ENCODE data around the gene DDX6.
"Not testable (repeated sequence)": the region's sequence is repeated elsewhere in the genome, so short reads cannot be mapped to it uniquely, and the experiment has no call there.

Gene DDX6

GRCh38 chr11:118790357-118791110, 430 bp downstream of the DDX6 start:
- DNase-seq: peak; percentile 67

GRCh38 chr11:118789501-118790356, 1.2 kb downstream of the DDX6 start:
- DNase-seq: peak; percentile 23

- DNase-seq: no peak
Observed at GRCh38 chr11:118786657-118787056, 4.3 kb downstream of the DDX6 start.

GRCh38 chr11:118785362-118785761, 5.6 kb downstream of the DDX6 start:
- no peak for DNase-seq

GRCh38 chr11:118783724-118784495, 7.1 kb downstream of the DDX6 start:
- no peak for DNase-seq

GRCh38 chr11:118783324-118783723, 7.6 kb downstream of the DDX6 start:
- not testable (repeated sequence) for DNase-seq

GRCh38 chr11:118778898-118779297, 12.1 kb downstream of the DDX6 start:
- DNase-seq: no peak

GRCh38 chr11:118774032-118774431, 16.9 kb downstream of the DDX6 start:
- DNase-seq: no peak

GRCh38 chr11:118771547-118772288, 19.2 kb downstream of the DDX6 start:
- DNase-seq: no peak

GRCh38 chr11:118768690-118769089, 22.3 kb downstream of the DDX6 start:
- no peak for DNase-seq

- no peak for DNase-seq
Observed at GRCh38 chr11:118766035-118766434, 24.9 kb downstream of the DDX6 start.

- DNase-seq: not testable (repeated sequence)
Observed at GRCh38 chr11:118765095-118765691, 25.8 kb downstream of the DDX6 start.

GRCh38 chr11:118763041-118763440, 27.9 kb downstream of the DDX6 start:
- no peak for DNase-seq

- DNase-seq: not testable (repeated sequence)
Observed at GRCh38 chr11:118761981-118762380, 29.0 kb downstream of the DDX6 start.

- DNase-seq: no peak
Observed at GRCh38 chr11:118757876-118758399, 33.0 kb downstream of the DDX6 start.

GRCh38 chr11:118752654-118753053, 38.3 kb downstream of the DDX6 start:
- DNase-seq: no peak

GRCh38 chr11:118749429-118749828, 41.5 kb downstream of the DDX6 start:
- no peak for DNase-seq

GRCh38 chr11:118748056-118748455, 42.9 kb downstream of the DDX6 start:
- no peak for DNase-seq

- DNase-seq: no peak
Observed at GRCh38 chr11:118746988-118747585, 43.9 kb downstream of the DDX6 start.

GRCh38 chr11:118744046-118744445, 46.9 kb downstream of the DDX6 start:
- no peak for DNase-seq

- no peak for DNase-seq
Observed at GRCh38 chr11:118742304-118742703, 48.7 kb downstream of the DDX6 start.
